ENCODE measurements around the gene TRAK1.
A peak's percentile ranks its signal among the peaks of the same experiment; 100 is the strongest.

TRAK1 gene

DNA sequence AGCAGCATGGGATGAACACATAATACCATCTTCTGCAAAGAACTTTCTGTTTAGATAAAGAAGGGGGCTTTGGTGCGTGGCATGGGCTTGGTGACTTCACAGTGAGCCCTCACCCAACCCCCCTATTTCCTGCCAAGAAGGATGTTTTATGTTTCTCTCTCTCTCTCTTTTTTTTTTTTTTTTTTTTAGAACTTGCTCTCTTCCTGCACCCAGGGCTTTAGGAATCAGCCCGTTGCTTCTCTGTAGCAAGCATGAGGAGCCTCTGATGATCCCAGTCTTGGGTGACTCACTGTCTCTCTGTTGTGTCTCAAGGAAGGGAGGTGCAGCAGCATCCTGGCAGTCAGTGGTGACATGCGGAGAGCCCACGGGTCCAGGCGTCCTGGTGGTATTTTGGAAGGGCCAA lies 125.8 kb downstream of the TRAK1 start:
- H3K36me3 ChIP-seq (replicated peaks), result peaks cover 13% of the 10 kb centered on the region
- TF ChIP-seq, protein P1, sequence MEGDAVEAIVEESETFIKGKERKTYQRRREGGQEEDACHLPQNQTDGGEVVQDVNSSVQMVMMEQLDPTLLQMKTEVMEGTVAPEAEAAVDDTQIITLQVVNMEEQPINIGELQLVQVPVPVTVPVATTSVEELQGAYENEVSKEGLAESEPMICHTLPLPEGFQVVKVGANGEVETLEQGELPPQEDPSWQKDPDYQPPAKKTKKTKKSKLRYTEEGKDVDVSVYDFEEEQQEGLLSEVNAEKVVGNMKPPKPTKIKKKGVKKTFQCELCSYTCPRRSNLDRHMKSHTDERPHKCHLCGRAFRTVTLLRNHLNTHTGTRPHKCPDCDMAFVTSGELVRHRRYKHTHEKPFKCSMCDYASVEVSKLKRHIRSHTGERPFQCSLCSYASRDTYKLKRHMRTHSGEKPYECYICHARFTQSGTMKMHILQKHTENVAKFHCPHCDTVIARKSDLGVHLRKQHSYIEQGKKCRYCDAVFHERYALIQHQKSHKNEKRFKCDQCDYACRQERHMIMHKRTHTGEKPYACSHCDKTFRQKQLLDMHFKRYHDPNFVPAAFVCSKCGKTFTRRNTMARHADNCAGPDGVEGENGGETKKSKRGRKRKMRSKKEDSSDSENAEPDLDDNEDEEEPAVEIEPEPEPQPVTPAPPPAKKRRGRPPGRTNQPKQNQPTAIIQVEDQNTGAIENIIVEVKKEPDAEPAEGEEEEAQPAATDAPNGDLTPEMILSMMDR (IDR thresholded peaks at IDR 0.05; ENCODE audit: low read depth, low read length, missing control alignments), result no peak
- peak; percentile 73 for DNase-seq
- no peak overlapping the region for H3K4me3 ChIP-seq (ENCODE audit: low read depth, low read length)
- no peaks in the 10 kb centered on the region for H3K27me3 ChIP-seq (replicated peaks)
- in situ Hi-C loops (cut with HindIII; ENCODE audit: low pct_ligation_motif_present, low sequenced_read_pairs), result no loop called here
- no peak overlapping the region for H3K27ac ChIP-seq

DNA sequence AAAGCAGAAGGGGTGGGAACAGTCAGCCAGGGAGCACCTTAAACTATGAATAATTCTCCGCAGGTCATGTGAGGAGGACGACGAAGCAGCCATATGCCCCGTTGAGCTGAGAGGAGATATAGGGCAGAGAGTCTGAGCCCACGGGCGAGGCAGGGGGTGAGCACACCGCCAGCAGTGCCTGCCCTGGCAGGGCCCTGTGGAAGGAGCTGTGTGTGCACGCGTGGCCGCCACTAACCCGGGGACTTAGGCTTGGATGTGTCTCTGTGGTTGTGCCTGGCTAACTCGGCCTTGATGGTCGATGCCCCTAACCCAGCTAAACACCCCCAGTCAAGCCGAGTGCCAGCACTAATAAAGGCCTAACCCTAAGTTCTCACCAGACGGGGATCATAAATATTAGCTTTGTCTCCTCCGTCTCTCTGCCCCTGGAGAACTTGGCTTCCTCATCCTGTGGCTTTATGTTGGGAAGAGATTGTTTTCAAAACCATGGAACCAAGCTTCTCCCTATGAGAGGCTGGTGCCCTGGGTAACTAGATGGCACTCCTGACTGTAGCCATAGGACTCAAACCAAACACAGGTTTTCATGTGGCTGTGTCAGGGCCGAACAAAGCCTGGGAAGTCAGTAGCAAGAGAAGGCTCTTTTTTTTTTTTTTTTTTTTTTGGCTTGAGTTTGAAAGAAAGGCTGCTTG lies 129.4 kb downstream of the TRAK1 start:
- no peaks in the 10 kb centered on the region for H3K27me3 ChIP-seq (replicated peaks)
- no peak for DNase-seq
- in situ Hi-C loops (cut with HindIII; ENCODE audit: low pct_ligation_motif_present, low sequenced_read_pairs), result no loop called here
- TF ChIP-seq, protein P1 (IDR thresholded peaks at IDR 0.05; ENCODE audit: low read depth, low read length, missing control alignments), result no peak
- H3K4me3 ChIP-seq (ENCODE audit: low read depth, low read length), result no peak overlapping the region
- H3K36me3 ChIP-seq (replicated peaks), result peaks cover 24% of the 10 kb centered on the region
- no peak overlapping the region for H3K27ac ChIP-seq

DNA sequence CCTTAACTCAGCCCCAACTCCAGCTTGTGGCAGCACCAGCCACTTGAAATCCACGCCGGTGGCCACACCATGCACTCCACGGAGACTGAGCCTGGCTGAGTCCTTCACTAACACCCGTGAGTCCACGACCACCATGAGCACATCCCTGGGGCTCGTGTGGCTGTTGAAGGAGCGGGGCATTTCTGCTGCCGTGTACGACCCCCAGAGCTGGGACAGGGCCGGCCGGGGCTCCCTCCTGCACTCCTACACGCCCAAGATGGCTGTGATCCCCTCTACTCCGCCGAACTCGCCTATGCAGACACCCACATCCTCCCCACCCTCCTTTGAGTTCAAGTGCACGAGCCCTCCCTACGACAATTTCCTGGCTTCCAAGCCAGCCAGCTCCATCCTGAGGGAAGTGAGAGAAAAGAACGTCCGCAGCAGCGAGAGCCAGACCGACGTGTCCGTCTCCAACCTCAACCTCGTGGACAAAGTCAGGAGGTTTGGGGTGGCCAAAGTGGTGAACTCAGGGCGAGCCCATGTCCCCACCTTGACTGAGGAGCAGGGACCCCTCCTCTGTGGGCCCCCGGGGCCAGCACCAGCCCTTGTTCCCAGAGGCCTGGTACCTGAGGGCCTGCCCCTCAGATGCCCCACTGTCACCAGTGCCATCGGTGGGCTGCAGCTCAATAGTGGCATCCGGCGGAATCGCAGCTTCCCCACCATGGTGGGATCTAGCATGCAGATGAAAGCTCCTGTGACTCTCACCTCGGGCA lies 132.0 kb downstream of the TRAK1 start:
- H3K4me3 ChIP-seq (ENCODE audit: low read depth, low read length), result no peak overlapping the region
- no peaks in the 10 kb centered on the region for H3K27me3 ChIP-seq (replicated peaks)
- TF ChIP-seq, protein P1 (IDR thresholded peaks at IDR 0.05; ENCODE audit: low read depth, low read length, missing control alignments), result no peak
- peaks cover 23% of the 10 kb centered on the region for H3K36me3 ChIP-seq (replicated peaks)
- in situ Hi-C loops (cut with HindIII; ENCODE audit: low pct_ligation_motif_present, low sequenced_read_pairs), result no loop called here
- no peak overlapping the region for H3K27ac ChIP-seq
- DNase-seq, result no peak

DNA sequence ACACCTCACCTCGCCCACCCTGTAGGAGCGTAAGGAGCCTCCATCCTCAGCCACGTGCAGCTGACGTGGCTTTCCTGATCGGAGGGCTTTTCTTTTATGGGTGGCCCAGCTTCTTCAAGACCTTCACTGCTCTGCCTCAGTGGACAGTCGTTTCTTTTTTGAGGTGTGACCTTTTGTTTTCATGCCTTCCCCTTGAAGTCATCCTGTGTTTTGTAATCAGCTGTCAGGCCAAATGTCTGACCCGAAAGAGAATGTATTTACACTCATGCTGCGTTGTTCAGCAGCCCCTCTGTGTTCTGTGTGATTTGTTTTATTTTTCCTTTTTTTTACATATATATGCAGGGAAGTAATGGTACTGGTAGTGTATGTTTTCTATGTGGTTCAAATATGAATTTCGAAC lies 133.0 kb downstream of the TRAK1 start:
- TF ChIP-seq, protein P1 (IDR thresholded peaks at IDR 0.05; ENCODE audit: low read depth, low read length, missing control alignments), result no peak
- Histone ChIP-seq H3K36me3 (replicated peaks) (peaks cover 23% of the 10 kb centered on the region), H3K4me3 (ENCODE audit: low read depth, low read length) (no peak overlapping the region), H3K27me3 (replicated peaks) (no peaks in the 10 kb centered on the region), H3K27ac (no peak overlapping the region)
- in situ Hi-C loops (cut with HindIII; ENCODE audit: low pct_ligation_motif_present, low sequenced_read_pairs), result no loop called here
- DNase-seq, result no peak

DNA sequence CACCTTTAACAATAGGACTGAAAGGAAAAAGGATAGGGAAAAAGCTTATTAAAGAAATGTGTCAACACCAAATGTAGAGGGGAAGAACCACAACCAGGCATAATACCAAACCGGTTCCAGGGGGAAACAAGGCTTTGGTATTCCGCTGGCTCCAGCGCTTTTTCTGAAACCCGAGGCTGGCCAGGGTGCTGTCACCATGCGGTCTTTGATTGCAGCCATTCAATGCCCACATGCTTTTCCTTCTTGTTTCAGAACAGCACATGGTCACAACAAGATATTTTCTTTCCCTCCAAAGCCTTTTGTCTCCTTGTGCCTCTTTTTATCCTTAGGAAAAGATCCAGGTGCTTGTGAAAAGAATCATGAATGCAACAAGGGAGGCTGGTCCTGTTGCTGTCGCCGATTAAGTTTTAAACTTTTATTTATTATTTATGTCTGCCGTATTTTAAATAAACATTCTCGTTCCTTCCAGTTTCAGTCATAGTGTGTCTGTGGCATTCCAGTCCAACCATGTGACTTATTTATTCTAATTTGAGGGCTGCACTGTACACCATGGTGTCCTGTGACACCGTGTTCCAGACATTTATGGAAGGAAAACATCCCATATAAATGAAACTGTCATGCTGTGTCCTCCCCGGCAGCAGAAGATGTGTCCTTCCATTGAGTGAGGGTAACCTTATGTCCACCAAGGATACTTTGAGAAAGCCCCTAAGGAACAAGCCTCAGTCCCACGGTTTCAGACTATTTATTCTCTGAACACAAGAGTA lies 133.7 kb downstream of the TRAK1 start:
- no peak overlapping the region for H3K4me3 ChIP-seq (ENCODE audit: low read depth, low read length)
- H3K27ac ChIP-seq, result no peak overlapping the region
- TF ChIP-seq, protein P1 (IDR thresholded peaks at IDR 0.05; ENCODE audit: low read depth, low read length, missing control alignments), result no peak
- in situ Hi-C loops (cut with HindIII; ENCODE audit: low pct_ligation_motif_present, low sequenced_read_pairs), result no loop called here
- peaks cover 21% of the 10 kb centered on the region for H3K36me3 ChIP-seq (replicated peaks)
- H3K27me3 ChIP-seq (replicated peaks), result no peaks in the 10 kb centered on the region
- no peak for DNase-seq
